B cell (primary cell): ENCODE results near the gene PRDM11. TPM values are rescaled to one million over a fixed set of nuclear protein-coding genes. Genes with fewer than 3 reads are reported as not detected.

Experiments
- ATAC-seq: fragments of 200-7000 bp; cut with Tn5 transposase; one replicate; pipeline ENCODE4 v1.10.0; 2021; ENCODE audit warnings: low read depth, mild to moderate bottlenecking, moderate number of reproducible peaks, moderate library complexity
- CTCF ChIA-PET: fragments of 350-600 bp; sonication (Branson Sonifier 250); formaldehyde crosslinking; loops from one replicate; lab custom pipeline; 2021; ENCODE audit warnings: antibody characterized with exemption, inconsistent platforms; lab: Charles Lee
- POLR2A ChIA-PET: fragments of 350-600 bp; sonication (Branson Sonifier 250); formaldehyde crosslinking; loops from one replicate; lab custom pipeline; 2021; ENCODE audit warnings: antibody characterized with exemption; lab: Charles Lee
- DNase-seq: peaks from one replicate; pipeline ENCODE4 v3.0.0; 2013
- H2AFZ ChIP-seq: 2 replicates; pipeline ENCODE4 v1.6.1; 2012; ENCODE audit warnings: mild to moderate bottlenecking, low read depth, low read length; ENCODE audit not compliant: insufficient read depth, poor library complexity, severe bottlenecking
- H3K27ac ChIP-seq, 2 donors: 1 replicate in 1 of 2; 2 replicates in 1 of 2; pipeline ENCODE4 v1.5.1; 2012 to 2013; ENCODE audit warnings: low read length in 2 of 2, mild to moderate bottlenecking in 2 of 2, moderate library complexity in 1 of 2
- H3K27me3 ChIP-seq, 4 experiments: fragments of 200-600 bp in 1 of 4; sonication (generic) in 1 of 4; replicated peaks in 1 of 4; 1 replicate in 2 of 4; 2 replicates in 2 of 4; pipeline versions ENCODE4 v1.6.1 to v1.7.0; 2013 to 2016; ENCODE audit warnings: low read length in 3 of 4, mild to moderate bottlenecking in 2 of 4, mixed read lengths in 1 of 4, moderate library complexity in 1 of 4; ENCODE audit not compliant: insufficient read depth in 4 of 4, control insufficient read depth in 3 of 4; ENCODE audit errors: control extremely low read depth in 1 of 4
- H3K36me3 ChIP-seq, 2 experiments: replicated peaks in 1 of 2; 1 replicate in 1 of 2; 2 replicates in 1 of 2; pipeline versions ENCODE4 v1.6.1 to v1.7.1; 2013; ENCODE audit warnings: low read length in 1 of 2; ENCODE audit not compliant: insufficient read depth in 2 of 2, control insufficient read depth in 1 of 2; ENCODE audit errors: control extremely low read depth in 1 of 2, extremely low read depth in 1 of 2
- H3K4me1 ChIP-seq, 2 donors: fragments of 200-600 bp in 1 of 2; sonication (generic) in 1 of 2; 1 replicate in 1 of 2; 2 replicates in 1 of 2; pipeline versions ENCODE4 v1.5.1 to v1.6.1; 2013 to 2017; ENCODE audit warnings: low read length in 2 of 2; ENCODE audit not compliant: control insufficient read depth in 2 of 2, insufficient read depth in 2 of 2
- H3K4me2 ChIP-seq: replicated peaks from 2 replicates; pipeline ENCODE3; 2012; ENCODE audit warnings: mild to moderate bottlenecking, low read depth, low read length; ENCODE audit not compliant: poor library complexity, severe bottlenecking
- H3K4me3 ChIP-seq, 5 experiments: fragments of 200-600 bp in 1 of 5; sonication (generic) in 1 of 5; 1 replicate in 3 of 5; 2 replicates in 2 of 5; pipeline versions ENCODE4 v1.5.1 to v1.7.0; 2011 to 2016; ENCODE audit warnings: low read length in 4 of 5, mild to moderate bottlenecking in 4 of 5, low read depth in 2 of 5, control low read depth in 1 of 5, moderate library complexity in 1 of 5; ENCODE audit not compliant: insufficient read depth in 1 of 5; ENCODE audit errors: control extremely low read depth in 1 of 5, extremely low read depth in 1 of 5
- H3K79me2 ChIP-seq: fragments of 200-600 bp; sonication (generic); one replicate; pipeline ENCODE4 v1.6.0; 2016; ENCODE audit warnings: low read length; ENCODE audit not compliant: control insufficient read depth, insufficient read depth
- H3K9ac ChIP-seq: fragments of 200-600 bp; sonication (generic); 2 replicates; pipeline ENCODE4 v1.6.1; 2017; ENCODE audit warnings: mild to moderate bottlenecking, low read length, moderate library complexity
- H3K9me3 ChIP-seq, 3 donors: one replicate each; pipeline versions ENCODE4 v1.6.1 to v1.7.1; 2013; ENCODE audit warnings: low read length in 2 of 3; ENCODE audit not compliant: control insufficient read depth in 2 of 3, insufficient read depth in 1 of 3; ENCODE audit errors: control extremely low read depth in 1 of 3
- H4K20me1 ChIP-seq: 2 replicates; pipeline ENCODE4 v1.6.0; 2012; ENCODE audit warnings: mild to moderate bottlenecking, low read length; ENCODE audit not compliant: insufficient read depth, control insufficient read depth, poor library complexity, severe bottlenecking
- H3K27ac Mint-ChIP-seq: one replicate; pipeline ENCODE4 v1.8.0; 2021; ENCODE audit warnings: mixed read lengths
- H3K27me3 Mint-ChIP-seq: one replicate; pipeline ENCODE4 v1.8.0; 2021; ENCODE audit warnings: mixed read lengths
- H3K4me1 Mint-ChIP-seq: one replicate; pipeline ENCODE4 v1.8.0; 2021; ENCODE audit warnings: mixed read lengths
- H3K4me3 Mint-ChIP-seq: one replicate; pipeline ENCODE4 v1.8.0; 2021; ENCODE audit warnings: mixed read lengths
- H3K9me3 Mint-ChIP-seq: one replicate; pipeline ENCODE4 v1.8.0; 2022; ENCODE audit warnings: mixed read lengths; ENCODE audit not compliant: insufficient read depth
- EZH2 ChIP-seq: IDR thresholded peaks from 2 replicates; pipeline ENCODE4 v1.6.1; 2012; ENCODE audit warnings: borderline replicate concordance, low read depth, mild to moderate bottlenecking, moderate library complexity, low read length; ENCODE audit not compliant: insufficient read depth, poor library complexity, severe bottlenecking
- WGBS: methylation state at CpG from one replicate; pipeline ENCODE4 v1.1.5; 2013; ENCODE audit warnings: missing lambda C conversion rate; ENCODE audit not compliant: insufficient coverage; 5-methylcytosine and 5-hydroxymethylcytosine counted together
- intact Hi-C: fragments of 100-400 bp; cut with micrococcal nuclease; formaldehyde crosslinking; loops from one replicate; pipeline ENCODE4 v1.10.0; 2022
- polyA plus RNA-seq: library from polyadenylated mRNA; depleted of rRNA; stranded (reverse); fragments of >200 nt; gene quantifications from 2 replicates; pipeline ENCODE4 v1.2.3, GENCODE V29; 2012
- total RNA-seq, 2 donors: library from RNA; stranded (reverse); fragments of 120-200 nt in 1 of 2; gene quantifications; 1 replicate in 1 of 2; 2 replicates in 1 of 2; pipeline versions ENCODE4 v1.2.3 to v1.2.4, GENCODE V29; 2013 to 2022
- TF ChIP-seq, protein P1 (sequence below): fragments of 200-600 bp; IDR thresholded peaks from one replicate; pipeline ENCODE4 v1.8.0; 2022; ENCODE audit warnings: antibody characterized with exemption, mild to moderate bottlenecking

Gene PRDM11
- total and polyA plus RNA-seq, 2 donors (not counting 1 experiment from before 2014, with no cell fraction given) = 9.5 to 26.2 TPM

DNA sequence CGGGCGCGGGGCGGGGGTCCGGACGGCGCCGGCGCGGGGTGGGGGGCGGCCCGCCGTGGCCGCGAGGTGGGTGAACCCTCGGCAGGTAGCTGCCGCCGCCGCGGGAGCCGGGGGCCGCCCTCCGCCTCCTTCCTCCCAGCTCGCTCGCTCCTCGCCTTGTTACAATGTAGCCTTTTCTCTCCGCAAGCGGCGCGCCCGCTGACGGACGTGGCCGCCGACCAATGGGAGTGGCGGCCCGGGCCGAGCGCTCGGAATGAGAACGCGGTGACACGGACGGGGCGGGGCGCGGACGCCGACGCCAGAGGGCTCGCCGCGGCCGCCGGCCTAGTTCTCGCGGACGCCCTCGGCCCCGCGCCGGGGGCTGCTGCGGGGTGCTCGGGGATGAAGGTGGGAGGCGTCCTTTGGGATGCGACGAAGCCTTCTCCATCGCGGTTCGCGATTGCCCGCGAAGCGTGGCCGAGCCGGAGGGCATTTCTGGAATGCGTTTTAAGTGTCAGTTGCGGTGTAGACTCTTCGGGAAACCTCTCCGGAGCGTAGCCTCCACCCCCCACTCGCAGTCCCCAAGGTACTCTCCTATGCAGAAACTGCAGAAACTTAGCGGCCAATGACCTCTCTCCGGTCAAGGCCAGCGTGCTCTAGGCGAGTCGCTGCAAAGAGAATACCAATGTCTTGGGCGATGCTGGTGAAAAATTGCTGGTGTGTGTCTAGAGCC, 734 bp downstream of the PRDM11 start:
- TF ChIP-seq, protein P1, sequence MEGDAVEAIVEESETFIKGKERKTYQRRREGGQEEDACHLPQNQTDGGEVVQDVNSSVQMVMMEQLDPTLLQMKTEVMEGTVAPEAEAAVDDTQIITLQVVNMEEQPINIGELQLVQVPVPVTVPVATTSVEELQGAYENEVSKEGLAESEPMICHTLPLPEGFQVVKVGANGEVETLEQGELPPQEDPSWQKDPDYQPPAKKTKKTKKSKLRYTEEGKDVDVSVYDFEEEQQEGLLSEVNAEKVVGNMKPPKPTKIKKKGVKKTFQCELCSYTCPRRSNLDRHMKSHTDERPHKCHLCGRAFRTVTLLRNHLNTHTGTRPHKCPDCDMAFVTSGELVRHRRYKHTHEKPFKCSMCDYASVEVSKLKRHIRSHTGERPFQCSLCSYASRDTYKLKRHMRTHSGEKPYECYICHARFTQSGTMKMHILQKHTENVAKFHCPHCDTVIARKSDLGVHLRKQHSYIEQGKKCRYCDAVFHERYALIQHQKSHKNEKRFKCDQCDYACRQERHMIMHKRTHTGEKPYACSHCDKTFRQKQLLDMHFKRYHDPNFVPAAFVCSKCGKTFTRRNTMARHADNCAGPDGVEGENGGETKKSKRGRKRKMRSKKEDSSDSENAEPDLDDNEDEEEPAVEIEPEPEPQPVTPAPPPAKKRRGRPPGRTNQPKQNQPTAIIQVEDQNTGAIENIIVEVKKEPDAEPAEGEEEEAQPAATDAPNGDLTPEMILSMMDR = no peak
- no peak for TF ChIP-seq EZH2
- ChIA-PET POLR2A (interaction anchor here (0.9 kb wide), 1 partner anchor 117 kb away, joined by 3 read pairs; no protein-coding TSS in a partner anchor), CTCF (interaction anchor here (0.7 kb wide), 1 partner anchor 36 kb away, joined by 3 read pairs; no protein-coding TSS in a partner anchor)
- H3K4me2 ChIP-seq = peak overlapping the region; percentile 88
- H3K4me1 ChIP-seq = peaks cover 19 to 27% of the 10 kb centered on the region in 2 donors
- Mint-ChIP-seq H3K4me1 (peaks cover 42% of the 10 kb centered on the region), H3K27me3 (peaks cover 12% of the 10 kb centered on the region), H3K27ac (peak overlapping the region; percentile 95), H3K9me3 (no peaks in the 10 kb centered on the region), H3K4me3 (peak overlapping the region; percentile 92)
- ATAC-seq (peak; percentile 97), DNase-seq (peak; percentile 95)
- intact Hi-C loops = loop anchor here (1.0 to 5.0 kb wide), 8 partner anchors 32 to 1555 kb away; partner anchors contain the start of genes ARHGAP1, CD82, TP53I11 and ZNF408
- WGBS = under 1% methylated on average over 87 of the region's 88 CpGs
- peak overlapping the region; percentile 90 for H2AFZ ChIP-seq
- H3K9ac ChIP-seq = peak overlapping the region; percentile 86
- H3K27me3 ChIP-seq = peaks cover 0 to 12% (median 8%) of the 10 kb centered on the region in 4 experiments
- peaks cover 61% of the 10 kb centered on the region for H3K79me2 ChIP-seq
- H3K36me3 ChIP-seq = no peaks in the 10 kb centered on the region
- H3K27ac ChIP-seq = peak overlapping the region; percentile 63 to 86
- peaks cover 35% of the 10 kb centered on the region for H4K20me1 ChIP-seq
- peaks cover 0 to 8% (median 0%) of the 10 kb centered on the region in 3 donors for H3K9me3 ChIP-seq
- H3K4me3 ChIP-seq = peak overlapping the region; percentile 60 to 92 (median 72)
